ENCODE data around the gene HDGF.

Gene HDGF

DNA sequence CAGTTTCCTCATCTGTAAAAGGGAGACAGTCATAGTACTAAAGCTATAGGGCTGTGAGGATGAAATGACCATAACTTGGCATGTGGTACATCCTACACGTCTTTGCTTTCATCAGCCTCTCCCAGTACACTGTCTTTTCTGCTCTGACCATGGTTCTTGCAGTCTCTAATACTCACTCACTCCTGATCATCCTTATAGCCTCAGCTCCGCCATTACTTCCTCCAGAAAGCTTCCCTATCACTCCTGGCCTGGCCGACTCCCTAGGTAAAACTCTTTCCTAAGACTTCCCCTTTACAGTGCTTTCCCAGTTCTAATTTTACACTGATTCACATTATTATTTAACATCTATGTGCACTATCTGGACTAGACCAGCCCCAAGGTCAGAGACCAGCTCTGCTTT lies 5.6 kb downstream of the HDGF start:
- no peak for DNase-seq

GRCh38 chr1:156744786-156745419 lies 6.6 kb downstream of the HDGF start:
- no peak for DNase-seq

GRCh38 chr1:156744344-156744743 lies 7.1 kb downstream of the HDGF start:
- DNase-seq = no peak

DNA sequence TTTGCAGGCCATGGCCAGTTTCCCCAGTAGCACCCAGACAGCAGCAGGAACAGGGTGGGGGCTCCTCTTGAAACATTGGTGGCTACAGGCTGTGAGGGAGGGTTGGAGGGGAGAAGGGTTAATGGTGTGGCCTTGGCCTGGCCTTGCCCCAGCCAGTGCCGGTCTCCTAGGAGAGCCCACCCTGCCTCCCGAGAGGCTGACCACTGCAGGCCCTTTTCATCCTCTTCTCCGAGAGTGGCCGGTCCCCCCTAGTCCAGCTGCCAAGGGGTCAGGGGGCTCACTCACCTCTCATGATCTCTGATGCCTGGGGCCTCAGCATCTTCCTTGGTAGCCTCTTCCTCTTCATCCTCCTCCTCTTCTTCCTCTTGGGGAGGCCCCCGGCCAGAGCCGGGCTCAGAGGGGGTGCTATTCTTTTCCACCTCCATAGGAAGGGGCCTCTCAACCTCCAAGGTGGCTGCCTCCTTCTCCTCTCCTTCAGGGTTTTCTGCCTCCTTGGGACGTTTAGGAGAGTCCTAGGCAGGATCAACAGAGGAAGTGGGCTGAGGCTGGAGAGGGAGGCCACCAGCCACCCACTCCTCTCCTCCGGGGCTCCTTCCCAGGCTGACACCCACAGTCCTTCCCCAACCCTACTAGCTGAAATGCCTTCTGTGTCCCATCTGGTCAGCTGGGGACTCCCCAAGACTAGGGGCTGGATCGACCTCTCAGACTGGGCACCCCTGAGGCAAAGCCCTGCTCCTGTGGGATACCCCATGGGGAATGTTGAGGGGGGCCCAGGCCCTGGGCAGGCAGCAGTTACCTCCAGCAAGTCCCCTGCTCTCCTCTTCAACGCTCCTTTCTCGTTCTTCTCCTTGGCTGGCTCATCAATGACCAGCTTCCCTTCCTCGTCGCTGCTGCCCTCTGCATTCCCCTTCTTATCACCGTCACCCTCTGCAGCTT lies 7.8 kb downstream of the HDGF start:
- DNase-seq = no peak

DNA sequence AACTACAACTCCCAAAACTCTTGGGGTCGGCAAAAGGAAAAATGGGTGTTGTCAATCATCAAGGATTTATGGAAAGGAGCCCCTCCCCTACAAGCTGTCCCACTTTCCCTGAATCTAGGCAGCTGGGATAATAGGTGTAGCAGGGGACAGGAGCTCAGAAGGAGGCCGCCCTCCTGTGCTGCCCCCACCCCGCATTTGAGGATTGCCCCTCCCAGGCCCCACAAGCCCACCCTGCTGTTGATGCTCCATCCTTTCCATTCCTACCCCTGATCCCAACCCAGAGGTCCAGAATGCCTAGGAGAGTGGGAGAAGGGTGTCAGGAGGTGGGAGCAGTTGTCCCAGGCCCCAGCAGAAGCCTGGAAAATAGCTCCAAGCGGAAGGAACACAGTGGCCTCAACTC lies 8.7 kb downstream of the HDGF start:
- DNase-seq = no peak

GRCh38 chr1:156742017-156742416 lies 9.5 kb downstream of the HDGF start:
- DNase-seq = no peak

DNA sequence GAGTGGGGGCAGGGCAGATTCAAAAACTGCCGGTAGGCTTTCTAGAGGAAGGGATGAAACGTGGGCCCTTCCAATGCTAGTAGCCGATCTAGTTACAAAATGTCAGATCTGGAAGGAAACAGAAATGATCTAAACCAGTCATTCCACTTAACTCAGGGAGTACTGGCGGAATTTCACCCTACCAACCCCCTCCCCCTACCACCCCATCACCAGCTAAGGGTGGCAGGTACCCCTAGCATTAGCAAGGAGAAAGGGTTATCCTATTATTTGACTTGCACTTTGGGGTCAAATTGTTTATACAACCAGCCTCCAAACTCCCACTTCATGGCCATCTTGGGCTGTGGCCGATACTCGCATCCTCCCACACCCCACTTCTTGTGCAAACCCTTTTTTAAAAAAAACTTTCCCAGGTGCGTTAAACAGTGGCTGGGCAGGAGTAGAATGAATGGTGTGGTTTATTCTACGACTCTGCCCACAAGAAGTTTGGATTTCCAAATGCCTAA lies 9.9 kb downstream of the HDGF start:
- DNase-seq = no peak

GRCh38 chr1:156740741-156741480 lies 10.6 kb downstream of the HDGF start, which contains the start of gene MRPL24:
Gene MRPL24, minus strand, starts transcription at chr1:156741088. Its CDS starts 2,384 bp downstream, at chr1:156738704.
- DNase-seq = peak; percentile 89 to 99 (median 97)

GRCh38 chr1:156740237-156740740 lies 11.2 kb downstream of the HDGF start:
- no peak for DNase-seq

DNA sequence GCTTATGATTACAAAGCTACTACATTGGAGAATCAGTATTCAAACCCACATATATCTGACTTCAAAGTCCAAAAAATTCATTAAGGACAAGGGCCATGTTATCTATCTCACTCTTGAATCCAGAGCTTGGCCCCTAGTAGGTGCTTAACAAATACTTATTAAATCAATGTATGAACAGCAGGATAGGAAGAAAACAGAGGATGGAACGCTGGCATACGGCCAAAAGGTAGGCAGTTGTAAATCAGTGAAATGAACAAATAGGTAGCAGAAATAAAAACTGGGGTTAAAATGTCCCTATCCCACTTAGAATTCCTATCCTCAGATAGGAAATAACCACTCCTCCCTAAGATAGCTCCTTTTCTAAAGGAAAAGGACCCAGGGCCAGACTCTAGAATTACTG lies 12.6 kb downstream of the HDGF start:
- DNase-seq = no peak

- DNase-seq = no peak
Measured at GRCh38 chr1:156738407-156738806, 13.1 kb downstream of the HDGF start.

DNA sequence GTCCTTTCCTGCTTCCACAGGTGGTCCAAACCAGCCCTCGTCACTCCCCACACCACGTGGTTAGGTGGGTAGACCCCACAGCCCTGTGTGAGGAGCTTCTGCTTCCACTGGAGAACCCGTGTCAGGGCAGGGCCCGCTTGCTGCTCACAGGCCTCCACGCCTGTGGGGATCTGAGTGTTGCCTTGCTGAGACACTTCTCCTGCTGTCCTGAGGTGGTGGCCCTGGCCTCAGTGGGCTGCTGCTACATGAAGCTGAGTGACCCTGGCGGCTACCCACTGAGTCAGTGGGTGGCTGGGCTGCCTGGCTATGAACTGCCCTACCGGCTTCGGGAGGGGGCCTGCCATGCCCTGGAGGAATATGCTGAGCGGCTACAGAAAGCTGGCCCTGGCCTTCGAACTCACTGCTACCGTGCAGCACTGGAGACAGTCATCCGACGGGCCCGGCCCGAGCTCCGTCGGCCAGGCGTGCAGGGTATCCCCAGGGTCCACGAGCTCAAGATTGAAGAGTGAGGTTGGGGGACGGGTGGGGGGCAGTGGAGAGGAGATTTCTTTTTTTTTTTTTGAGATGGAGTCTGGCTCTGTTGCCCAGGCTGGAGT lies 17.4 kb downstream of the HDGF start:
- no peak for DNase-seq

GRCh38 chr1:156728599-156729462 lies 22.6 kb downstream of the HDGF start, which contains the start of gene ISG20L2:
Gene ISG20L2, minus strand, starts transcription at chr1:156728766. Its CDS starts 1,114 bp downstream, at chr1:156727652.
- peak; percentile 88 to 97 (median 93) for DNase-seq

DNA sequence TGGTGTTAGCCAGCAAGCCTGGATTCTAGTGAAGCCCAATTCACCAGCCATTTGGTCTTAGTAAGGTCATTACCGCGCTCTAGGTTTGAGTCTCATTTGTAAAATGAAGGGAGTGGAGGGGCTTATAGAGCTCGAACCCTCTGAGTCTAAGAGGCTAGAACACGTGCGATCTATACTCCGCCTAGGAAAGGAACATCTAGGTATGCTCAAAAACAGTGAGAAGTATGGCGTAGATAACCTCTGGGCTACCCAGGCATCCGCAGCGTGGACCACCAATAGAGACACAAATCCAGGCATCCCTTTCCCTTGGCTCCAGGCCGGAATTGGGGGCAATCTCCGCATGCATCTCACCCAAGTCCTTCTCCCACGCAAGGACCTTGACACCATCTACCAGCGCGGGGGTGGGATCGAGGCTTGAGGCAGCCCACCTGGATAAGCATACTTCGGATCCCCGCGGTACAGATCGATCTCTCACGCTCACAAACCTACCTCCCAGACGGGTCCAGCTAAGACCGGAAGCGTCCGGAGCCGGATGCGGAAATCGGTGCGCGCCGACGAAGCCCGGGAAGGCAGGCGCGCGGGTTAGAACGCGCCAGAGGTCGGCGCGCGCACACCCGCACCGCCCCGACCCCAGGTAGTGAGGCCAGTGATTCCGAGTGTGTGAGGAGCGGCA lies 23.4 kb downstream of the HDGF start, which contains the start of gene METTL25B:
Gene METTL25B, plus strand, starts transcription at position 544 of the 673 bp plus-strand sequence. CDS start 636 bp downstream, outside the sequence.
- peak in 4 of 6 experiments; percentile 68 to 90 (median 78) for DNase-seq

DNA sequence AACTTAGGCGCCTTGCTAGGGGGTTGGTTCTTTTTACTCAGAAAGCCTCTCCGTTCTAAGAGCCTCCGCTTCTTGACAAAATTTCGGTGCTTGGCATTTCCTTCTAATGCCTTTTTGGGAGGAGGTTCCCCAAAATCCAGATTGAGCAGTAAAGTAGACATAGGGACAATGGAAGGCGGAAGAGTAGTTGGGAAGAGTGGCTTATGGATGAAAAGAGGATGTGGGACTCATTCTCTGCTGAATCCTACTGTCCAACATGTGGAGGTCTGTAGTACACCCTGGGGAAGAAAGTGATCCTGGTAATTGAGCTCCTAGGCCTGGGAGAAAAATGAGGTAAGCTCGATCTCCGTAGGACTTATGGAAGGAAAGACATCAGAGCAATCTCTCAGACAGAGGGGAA lies 24.0 kb downstream of the HDGF start:
- no peak for DNase-seq

- DNase-seq = peak in 5 of 6 experiments; percentile 10 to 44 (median 38)
Measured at GRCh38 chr1:156726549-156727226, 24.8 kb downstream of the HDGF start.

GRCh38 chr1:156725683-156726280 lies 25.7 kb downstream of the HDGF start:
- DNase-seq = peak; percentile 41 to 82 (median 70)

DNA sequence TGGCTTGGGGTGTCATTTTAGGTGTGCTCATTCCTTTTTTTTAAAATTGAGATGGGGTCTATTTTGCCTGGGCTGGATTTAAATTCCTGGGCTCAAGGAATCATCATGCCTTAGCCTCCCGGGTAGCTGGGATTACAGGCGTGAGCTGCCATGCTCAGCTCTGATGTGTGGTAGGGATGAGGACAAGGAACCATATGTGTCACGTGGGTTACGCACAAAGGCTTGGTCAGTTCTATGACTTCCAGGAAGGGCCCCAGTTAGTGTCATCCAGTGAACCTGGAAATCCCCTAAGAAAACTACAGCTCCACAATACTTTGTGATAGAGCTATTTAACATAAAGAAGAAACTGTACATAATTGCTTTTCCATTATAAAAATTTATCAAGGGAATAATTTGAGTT lies 29.9 kb downstream of the HDGF start:
- DNase-seq = no peak

GRCh38 chr1:156721131-156721530 lies 30.3 kb downstream of the HDGF start:
- DNase-seq = no peak

Data from stimulated activated naive CD4-positive, alpha-beta T cell (primary cell).